SK-N-MC (cell line): ENCODE data around the gene JADE2.

Experiments used
- DNase-seq: peaks from one replicate; pipeline ENCODE4 v3.0.0-alpha.2; 2011; ENCODE audit warnings: low read depth, low spot score
- H3K27ac ChIP-seq: fragments of 200-600 bp; sonication (generic); 2 replicates; pipeline ENCODE4 v1.5.1; 2016; ENCODE audit warnings: mixed run types
- H3K36me3 ChIP-seq: fragments of 200-600 bp; sonication (generic); 2 replicates; pipeline ENCODE4 v1.6.1; 2017; ENCODE audit warnings: antibody characterized with exemption, low read length, mixed read lengths; ENCODE audit not compliant: insufficient read depth
- H3K4me3 ChIP-seq: fragments of 200-600 bp; sonication (generic); 2 replicates; pipeline ENCODE4 v1.5.1; 2016
- H3K9ac ChIP-seq: fragments of 200-600 bp; sonication (generic); 2 replicates; pipeline ENCODE4 v1.8.0; 2017; ENCODE audit warnings: mixed run types, mixed read lengths; ENCODE audit not compliant: insufficient read length
- H3K9me3 ChIP-seq: fragments of 200-600 bp; sonication (generic); 2 replicates; pipeline ENCODE4 v1.6.1; 2017; ENCODE audit warnings: low read depth, mild to moderate bottlenecking, antibody characterized with exemption, low read length, moderate library complexity, mixed read lengths
- EZH2 ChIP-seq: fragments of 200-600 bp; sonication (generic); IDR thresholded peaks from one replicate; pipeline ENCODE4 v1.6.1; 2017; ENCODE audit warnings: antibody characterized with exemption
- FOXP2 ChIP-seq: optimal IDR thresholded peaks from 2 replicates; pipeline ENCODE3; 2011; ENCODE audit warnings: mild to moderate bottlenecking, moderate library complexity; ENCODE audit not compliant: insufficient read depth; ENCODE audit errors: extremely low read length, control extremely low read depth
- POLR2AphosphoS5 ChIP-seq: IDR thresholded peaks from 2 replicates; pipeline ENCODE4 v1.6.1; 2012; ENCODE audit warnings: mild to moderate bottlenecking, low read depth, low read length, borderline replicate concordance

JADE2 gene

DNA sequence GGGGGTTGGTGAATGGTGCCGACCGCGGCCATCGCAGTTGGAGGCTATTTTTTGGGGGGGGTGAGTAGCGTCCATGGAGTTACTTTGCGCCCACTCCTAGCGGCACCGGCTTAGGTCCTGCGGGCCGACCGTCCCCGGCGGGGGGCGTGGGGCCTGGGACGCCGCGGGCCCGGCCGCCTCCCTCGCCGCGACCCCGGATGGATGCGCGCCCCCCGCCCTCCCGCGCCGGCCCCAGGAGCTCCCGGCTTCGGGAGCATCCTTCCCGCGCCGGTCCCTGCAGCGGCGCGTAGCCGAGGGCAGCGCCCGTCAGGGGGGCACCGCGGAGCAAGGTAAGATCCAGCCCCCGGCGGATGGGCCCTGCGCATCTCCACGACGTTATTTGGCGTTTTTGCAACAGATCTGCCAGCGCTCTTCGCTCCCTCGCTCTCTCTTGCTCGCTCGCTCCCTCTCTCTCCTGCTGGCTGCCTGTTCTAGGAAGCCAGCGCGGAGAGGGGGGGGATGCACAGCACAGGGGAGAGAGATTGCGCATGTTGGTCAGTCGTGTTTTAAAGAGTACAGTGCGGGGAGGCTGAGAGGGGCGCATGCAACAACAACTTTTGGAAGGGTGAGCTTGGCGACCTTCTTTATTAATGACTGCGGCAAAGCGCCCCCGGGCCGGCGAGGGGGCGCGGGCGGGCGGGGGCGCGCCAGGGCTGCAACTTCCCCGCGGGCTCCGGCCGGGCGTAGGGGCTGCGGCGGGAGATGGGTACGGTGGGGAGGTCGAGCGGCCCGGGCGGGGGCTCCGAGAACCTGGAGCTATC lies 413 bp downstream of the JADE2 start:
- peak overlapping the region; percentile 56 for H3K9ac ChIP-seq
- no peaks in the 10 kb centered on the region for H3K9me3 ChIP-seq
- no peaks in the 10 kb centered on the region for H3K36me3 ChIP-seq
- no peak; the same call in 1 of the 2 replicates for TF ChIP-seq POLR2AphosphoS5
- TF ChIP-seq FOXP2: no peak
- no peak for TF ChIP-seq EZH2
- no peak for DNase-seq
- H3K4me3 ChIP-seq: peak overlapping the region; percentile 90
- peak overlapping the region; percentile 64; the same call in 1 of the 2 replicates for H3K27ac ChIP-seq

DNA sequence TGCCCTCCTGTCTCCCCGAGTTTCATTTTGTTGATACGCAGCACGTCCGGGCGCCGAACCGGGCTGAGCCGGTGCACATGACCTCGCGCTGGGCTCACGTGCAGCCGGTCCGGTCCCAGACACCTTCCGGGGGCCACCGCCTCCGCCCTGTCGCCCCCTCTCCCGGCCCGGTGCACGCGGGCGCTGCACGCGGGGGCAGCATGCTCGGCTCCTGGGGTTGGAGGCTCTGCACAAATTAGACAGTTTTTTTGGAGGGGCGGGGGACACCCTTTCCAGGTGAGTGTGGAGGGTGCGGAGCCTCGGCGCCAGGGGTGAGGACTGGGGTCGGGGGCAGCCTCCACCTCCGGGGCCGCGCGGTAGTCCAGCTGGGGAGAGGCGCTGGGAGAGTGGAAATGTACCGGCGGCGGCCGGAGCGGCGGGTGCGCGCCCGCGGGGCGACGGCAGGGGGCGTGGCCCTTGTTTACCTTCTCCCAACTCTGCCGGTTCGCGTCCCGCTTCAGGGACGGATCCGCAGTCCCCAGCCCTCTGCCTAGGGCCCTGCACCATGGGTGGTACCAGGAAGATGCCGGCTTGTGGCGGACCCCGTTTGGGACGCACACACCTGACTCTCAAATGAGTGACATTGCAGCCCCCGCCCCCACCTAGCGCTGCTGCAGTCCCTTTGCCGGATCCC lies 1.1 kb downstream of the JADE2 start:
- Histone ChIP-seq H3K4me3 (peak overlapping the region; percentile 90), H3K9me3 (no peaks in the 10 kb centered on the region), H3K9ac (peak overlapping the region; percentile 56), H3K27ac (no peak overlapping the region), H3K36me3 (no peaks in the 10 kb centered on the region)
- DNase-seq: no peak
- TF ChIP-seq POLR2AphosphoS5 (no peak), FOXP2 (no peak), EZH2 (no peak)

DNA sequence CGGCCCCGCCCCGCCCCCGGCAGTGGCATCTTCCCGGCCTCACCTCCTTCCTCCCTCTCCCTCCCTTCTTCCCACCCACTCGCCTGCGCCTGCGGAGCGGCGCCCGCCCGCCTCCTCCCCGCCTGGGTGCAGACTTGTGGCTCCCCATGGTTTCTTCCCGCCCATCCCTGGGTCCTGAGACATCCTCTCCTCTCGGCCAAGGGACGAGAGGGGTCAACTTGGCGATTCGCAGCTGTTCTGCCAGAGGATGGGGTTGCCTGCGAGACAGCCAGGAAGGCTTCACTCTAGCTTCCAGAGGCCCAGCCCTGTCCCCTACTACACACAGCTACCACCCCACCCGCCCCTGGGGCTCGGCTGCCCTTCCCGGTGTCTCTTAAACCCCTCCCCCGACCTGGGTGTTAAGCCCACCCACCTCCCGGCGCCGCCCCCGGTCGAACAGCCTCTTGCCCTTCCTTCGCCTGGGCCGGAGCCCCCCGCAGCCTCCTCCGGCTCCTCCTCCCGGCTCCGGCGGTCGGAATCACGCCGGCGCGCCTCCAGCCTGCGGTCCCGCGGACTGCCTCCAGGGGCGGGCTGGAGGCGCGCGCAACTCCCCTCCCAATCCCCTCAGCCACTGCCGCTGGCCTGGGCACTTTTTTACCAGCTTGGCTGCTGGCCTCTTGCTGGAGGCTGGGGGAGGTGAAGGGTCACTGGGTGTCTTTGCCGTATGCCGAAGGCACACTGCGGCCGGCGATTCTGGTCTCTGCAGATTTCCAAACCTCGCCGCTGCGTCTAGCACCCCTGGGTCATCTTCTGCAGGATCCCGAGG lies 1.9 kb downstream of the JADE2 start:
- Histone ChIP-seq H3K4me3 (peak overlapping the region; percentile 90), H3K9ac (peak overlapping the region; percentile 70), H3K36me3 (no peaks in the 10 kb centered on the region), H3K9me3 (no peaks in the 10 kb centered on the region), H3K27ac (no peak overlapping the region)
- peak; percentile 42 for DNase-seq
- TF ChIP-seq EZH2 (no peak), POLR2AphosphoS5 (peak; percentile 64), FOXP2 (no peak)

DNA sequence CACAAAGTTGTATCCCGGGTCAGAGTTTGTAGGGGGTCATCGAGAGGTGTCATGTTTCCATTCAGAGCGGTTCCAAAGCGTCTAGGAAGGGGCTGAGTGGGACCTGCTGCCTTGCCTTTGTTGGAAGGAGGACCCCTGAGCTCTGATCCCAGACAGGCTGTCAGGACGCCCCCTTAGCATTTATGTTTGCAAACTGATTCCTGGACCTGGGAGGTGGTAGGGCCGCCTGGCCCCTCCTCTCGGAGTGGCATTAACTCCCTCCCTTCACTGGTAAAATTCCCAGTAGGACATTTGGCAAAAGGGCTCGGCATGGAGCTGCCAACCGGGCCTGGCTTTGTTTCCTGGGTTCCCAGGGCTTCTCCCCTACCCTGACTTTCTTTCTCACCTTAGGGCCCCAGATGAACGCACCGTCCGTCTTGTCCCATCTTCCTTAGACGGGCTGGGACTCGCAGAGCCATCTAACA lies 2.5 kb downstream of the JADE2 start:
- H3K9ac ChIP-seq: no peak overlapping the region
- H3K36me3 ChIP-seq: no peaks in the 10 kb centered on the region
- DNase-seq: no peak
- no peak overlapping the region; the same call in 1 of the 2 replicates for H3K27ac ChIP-seq
- TF ChIP-seq POLR2AphosphoS5 (no peak), FOXP2 (no peak), EZH2 (no peak)
- H3K9me3 ChIP-seq: no peaks in the 10 kb centered on the region
- peak overlapping the region; percentile 90 for H3K4me3 ChIP-seq

DNA sequence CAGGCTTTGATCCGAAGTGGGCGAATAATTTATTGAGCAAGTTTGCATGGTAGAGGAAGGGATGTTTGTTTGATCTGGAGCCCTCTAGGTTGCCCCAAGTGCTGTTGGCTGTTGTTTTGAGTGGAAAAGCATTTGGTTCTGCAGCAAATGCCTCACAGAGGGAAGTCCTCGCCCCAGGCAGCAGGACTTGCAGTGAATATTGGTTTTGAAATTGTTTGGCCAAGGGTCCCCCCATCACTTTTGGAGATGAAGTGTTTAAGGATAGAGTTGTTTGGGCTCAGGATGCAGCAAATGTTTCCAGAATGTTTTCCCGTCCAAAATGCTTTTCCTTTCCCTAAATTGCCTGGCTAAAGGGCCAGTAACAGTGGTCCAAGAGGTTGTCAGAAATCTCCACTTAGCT lies 3.1 kb downstream of the JADE2 start:
- Histone ChIP-seq H3K9me3 (no peaks in the 10 kb centered on the region), H3K4me3 (no peak overlapping the region), H3K27ac (no peak overlapping the region), H3K36me3 (no peaks in the 10 kb centered on the region), H3K9ac (no peak overlapping the region)
- no peak for TF ChIP-seq EZH2
- no peak for TF ChIP-seq FOXP2
- TF ChIP-seq POLR2AphosphoS5: no peak
- no peak for DNase-seq

DNA sequence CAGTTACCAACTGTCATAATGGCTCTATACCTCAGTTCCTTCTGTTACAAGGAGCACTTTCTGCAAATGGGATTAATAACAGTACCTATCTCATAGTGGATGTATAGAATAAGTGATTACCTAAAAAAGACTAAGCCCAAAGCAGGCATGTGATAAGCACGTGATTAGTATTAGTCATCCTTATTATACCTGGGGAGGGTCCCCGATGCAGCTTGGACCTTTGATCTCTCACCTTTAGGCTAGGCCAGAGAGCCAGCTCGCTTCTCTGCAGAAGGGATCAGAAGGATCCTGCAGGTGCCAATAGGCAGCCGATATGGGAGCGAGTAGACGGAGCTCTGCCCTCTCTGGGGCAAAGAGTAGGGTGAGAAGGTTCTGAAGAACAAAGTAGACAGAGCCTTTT lies 4.0 kb downstream of the JADE2 start:
- no peak overlapping the region for H3K27ac ChIP-seq
- no peak overlapping the region for H3K9ac ChIP-seq
- TF ChIP-seq POLR2AphosphoS5: no peak
- no peak for TF ChIP-seq FOXP2
- TF ChIP-seq EZH2: no peak

DNA sequence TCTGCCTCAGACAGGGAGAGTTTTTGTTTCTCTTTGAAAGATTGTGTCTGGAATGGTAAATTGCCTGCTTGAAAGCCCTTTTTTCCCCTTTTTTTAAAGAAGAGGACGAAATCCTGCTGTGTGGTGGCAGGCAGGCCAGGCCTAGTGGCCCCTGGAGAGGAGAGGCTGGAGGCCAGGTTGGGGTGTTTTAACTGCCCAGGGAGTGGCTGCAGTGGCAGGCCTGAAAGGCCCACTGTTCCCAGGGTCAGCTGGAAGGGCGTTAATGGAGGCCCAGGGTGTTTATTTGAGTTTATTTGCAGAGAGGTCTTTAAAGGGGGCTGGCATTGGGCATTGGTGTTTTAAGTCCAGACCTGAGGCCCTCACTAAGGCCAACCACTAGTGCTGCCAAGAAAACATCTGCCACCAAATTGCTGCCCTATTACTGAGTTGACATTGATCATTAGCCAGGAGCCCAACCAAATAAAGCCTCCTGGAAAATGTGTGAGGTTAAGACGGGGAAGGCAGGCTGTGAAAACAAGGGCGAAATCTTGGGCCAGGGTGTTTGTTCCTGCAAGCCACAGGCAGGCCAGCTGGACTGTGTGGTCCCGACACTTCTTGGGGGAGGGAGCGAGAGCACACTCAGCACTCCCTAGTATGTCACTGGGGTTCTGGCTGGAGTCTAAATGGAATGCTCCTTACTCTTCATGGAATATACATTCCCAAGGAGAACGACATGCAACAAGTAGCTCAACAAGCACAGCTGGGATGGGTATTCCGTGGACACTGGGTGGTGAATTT lies 5.0 kb downstream of the JADE2 start:
- TF ChIP-seq EZH2 (no peak), POLR2AphosphoS5 (no peak), FOXP2 (no peak)
- no peaks in the 10 kb centered on the region for H3K9me3 ChIP-seq
- H3K27ac ChIP-seq: no peak overlapping the region
- no peak for DNase-seq
- no peak overlapping the region for H3K9ac ChIP-seq
- no peaks in the 10 kb centered on the region for H3K36me3 ChIP-seq
- no peak overlapping the region for H3K4me3 ChIP-seq

More for the DNA sequence above, 4.0 kb downstream of the JADE2 start:
- Histone ChIP-seq H3K4me3 (no peak overlapping the region), H3K9me3 (no peaks in the 10 kb centered on the region), H3K36me3 (no peaks in the 10 kb centered on the region)
- DNase-seq: no peak
